K562 (cell line): ENCODE measurements around the gene ZG16B. TPM values are rescaled to one million over a fixed set of nuclear protein-coding genes. Genes with fewer than 3 reads are reported as not detected.

ENCODE experiments used
- ARID2 ChIP-seq: fragments of 450-650 bp; IDR thresholded peaks from 2 replicates; pipeline ENCODE4 v1.6.1; 2017; ENCODE audit warnings: antibody characterized with exemption, mild to moderate bottlenecking
- E2F3 ChIP-seq: fragments of 250-450 bp; sonication (Bioruptor Pico); IDR thresholded peaks from 2 replicates; pipeline ENCODE4 v1.4.0; 2020; ENCODE audit warnings: mild to moderate bottlenecking
- E2F6 ChIP-seq, 2 experiments: IDR thresholded peaks; 2 replicates each; pipeline ENCODE4 v1.6.1; 2011; ENCODE audit warnings: borderline replicate concordance in 1 of 2, control low read depth in 1 of 2, low read depth in 1 of 2, low read length in 1 of 2, mild to moderate bottlenecking in 1 of 2, mixed read lengths in 1 of 2, moderate library complexity in 1 of 2; ENCODE audit not compliant: insufficient read depth in 1 of 2, insufficient read length in 1 of 2, poor library complexity in 1 of 2, severe bottlenecking in 1 of 2; ENCODE audit errors: extremely low read depth in 1 of 2
- ESRRA ChIP-seq: fragments of 450-650 bp; IDR thresholded peaks from 2 replicates; pipeline ENCODE4 v1.6.1; 2014; ENCODE audit warnings: low read depth, mild to moderate bottlenecking, moderate library complexity, borderline replicate concordance
- HIVEP1 ChIP-seq: fragments of 250-450 bp; sonication (Bioruptor Pico); IDR thresholded peaks from 2 replicates; pipeline ENCODE4 v1.4.0; 2020; ENCODE audit warnings: mild to moderate bottlenecking
- HNRNPL ChIP-seq: fragments of 200-400 bp; formaldehyde crosslinking; IDR thresholded peaks from 2 replicates; pipeline ENCODE4 v1.6.1; 2017; ENCODE audit warnings: low read depth, mild to moderate bottlenecking, low read length
- PHF20 ChIP-seq: fragments of 450-650 bp; IDR thresholded peaks from 2 replicates; pipeline ENCODE4 v1.6.1; 2018; ENCODE audit not compliant: partially characterized antibody
- SAFB ChIP-seq: fragments of 200-400 bp; formaldehyde crosslinking; IDR thresholded peaks from 2 replicates; pipeline ENCODE4 v1.6.1; 2017; ENCODE audit warnings: low read depth, low read length, borderline replicate concordance
- SMC3 ChIP-seq: conservative IDR thresholded peaks from 2 replicates; pipeline ENCODE4 v1.6.1; 2011; ENCODE audit warnings: low read depth, low read length, improper control_type of control experiment; ENCODE audit not compliant: insufficient read depth
- TAF1 ChIP-seq: IDR thresholded peaks from 2 replicates; pipeline ENCODE4 v1.6.1; 2011; ENCODE audit warnings: mild to moderate bottlenecking, low read length, moderate library complexity; ENCODE audit not compliant: insufficient read depth, control insufficient read depth, severe bottlenecking; ENCODE audit errors: extremely low read depth
- TFAP4 ChIP-seq: sonication (generic); formaldehyde crosslinking; IDR thresholded peaks from 2 replicates; pipeline ENCODE4 v1.8.0; 2022; ENCODE audit warnings: missing genetic modification reagents, mild to moderate bottlenecking, moderate library complexity, borderline replicate concordance
- THRB ChIP-seq: fragments of 450-650 bp; formaldehyde crosslinking; conservative IDR thresholded peaks from 2 replicates; pipeline ENCODE4 v1.4.0; 2022; ENCODE audit warnings: mild to moderate bottlenecking, missing genetic modification characterization
- ZBTB40 ChIP-seq, 2 experiments: fragments of 450-650 bp in 1 of 2; sonication (generic) in 1 of 2; formaldehyde crosslinking in 1 of 2; IDR thresholded peaks; 2 replicates each; pipeline versions ENCODE4 v1.7.1 to v1.9.0; 2016 to 2022; ENCODE audit warnings: inconsistent platforms in 1 of 2, mild to moderate bottlenecking in 1 of 2, missing genetic modification reagents in 1 of 2
- polyA plus RNA-seq, 8 experiments: library from polyadenylated mRNA; depleted of rRNA in 4 of 8; stranded (reverse) in 5 of 8; unstranded in 3 of 8; fragments of >200 nt; fragmentation: Nextera tagmentation in 2 of 8; fragmentation: Illumina TruSeq in 1 of 8; extraction: Ambion mirVana in 2 of 8; extraction: Trizol in 1 of 8; gene quantifications; 2 replicates each; pipeline versions ENCODE4 v1.2.1 to v1.2.3, GENCODE V29; 2011 to 2014; ENCODE audit warnings: inconsistent platforms in 1 of 8, missing spikeins in 1 of 8
- total RNA-seq, 7 experiments: library from RNA; depleted of rRNA in 6 of 7; stranded (reverse); fragments of >200 nt in 6 of 7; fragmentation: Illumina TruSeq in 2 of 7; extraction: Trizol in 2 of 7; gene quantifications; 2 replicates each; pipeline versions ENCODE4 v1.2.1 to v1.2.3, GENCODE V29; 2011 to 2021; ENCODE audit warnings: low replicate concordance in 1 of 7

The ZG16B gene
- total and polyA plus RNA-seq, 9 of the 15 experiments (the other 6 are each of a cell fraction or from before 2014, with no cell fraction given) = 0.25 to 0.43 (median 0.34) TPM; not detected in 5

GRCh38 chr16:2816751-2817339 lies 13.3 kb upstream of the ZG16B start, which contains the start of gene PRSS21 (continued):
- TF ChIP-seq HNRNPL = peak; percentile 94
- TF ChIP-seq E2F3 (CRISPR knock-in tag) = 0 out of 2 replicates have a peak, but pooled peaks have one; percentile 25
- TF ChIP-seq SMC3 = 0 out of 2 replicates have a peak, but pooled peaks have one; percentile 20
- TF ChIP-seq TAF1 = peak; percentile 74
- TF ChIP-seq THRB (CRISPR knock-in tag) = no peak
- 0 out of 2 replicates have a peak, but pooled peaks have one; percentile 11 for TF ChIP-seq TFAP4 (CRISPR knock-in tag)
- TF ChIP-seq HIVEP1 (CRISPR knock-in tag) = no peak
- peak in 1 of 2 experiments; percentile 67 for TF ChIP-seq E2F6 (IDR thresholded peaks at IDR 0.05; ENCODE audit: borderline replicate concordance in 1 of 2, extremely low read depth in 1 of 2, insufficient read depth in 1 of 2, insufficient read length in 1 of 2, low read depth in 1 of 2, low read length in 1 of 2, poor library complexity in 1 of 2, severe bottlenecking in 1 of 2)
- TF ChIP-seq ESRRA = peak; percentile 17; the same call in 1 of the 2 replicates
- TF ChIP-seq ARID2 = no peak
- TF ChIP-seq PHF20 = peak; percentile 46
- TF ChIP-seq ZBTB40 (IDR thresholded peaks at IDR 0.05) = 0 out of 2 replicates have a peak, but pooled peaks have one; percentile 27
- TF ChIP-seq ZBTB40 (CRISPR knock-in tag; IDR thresholded peaks at IDR 0.05) = no peak
- TF ChIP-seq SAFB = 0 out of 2 replicates have a peak, but pooled peaks have one; percentile 53
